ENCODE results near the gene ZDHHC17. TPM values are rescaled to one million over a fixed set of nuclear protein-coding genes. Genes with fewer than 3 reads are reported as not detected.

ZDHHC17 gene
- total and polyA plus RNA-seq, 2 donors (not counting 1 experiment from before 2014, with no cell fraction given) = 30.5 to 141 TPM

GRCh38 chr12:76802060-76802459, 38.1 kb downstream of the ZDHHC17 start:
- TF ChIP-seq CTCF (conservative IDR thresholded peaks at IDR 0.05 in 1 of 2, IDR thresholded peaks at IDR 0.05 in 1 of 2; ENCODE audit: low read depth in 1 of 2, low read length in 2 of 2) (no peak), EZH2 (IDR thresholded peaks at IDR 0.05; ENCODE audit: low read length, missing control alignments) (no peak)
- Histone ChIP-seq H3K27ac (ENCODE audit: insufficient read depth, low read length) (no peak overlapping the region), H3K9me3 (ENCODE audit: control insufficient read depth, insufficient read depth, low read depth, low read length) (no peaks in the 10 kb centered on the region), H3K4me1 (ENCODE audit: control insufficient read depth, extremely low read depth, insufficient read depth, low read length) (no peaks in the 10 kb centered on the region), H3K79me2 (ENCODE audit: control insufficient read depth, insufficient read depth, low read length) (no peaks in the 10 kb centered on the region), H2AFZ (ENCODE audit: low read length) (no peak overlapping the region), H3K4me3 (replicated peaks in 1 of 4; ENCODE audit: control extremely low read depth in 1 of 4, insufficient read depth in 1 of 4, low read depth in 3 of 4, low read length in 4 of 4) (no peak overlapping the region), H3K9ac (ENCODE audit: insufficient read depth, low read length) (no peak overlapping the region), H3K27me3 (ENCODE audit: control insufficient read depth, insufficient read depth, low read length) (no peaks in the 10 kb centered on the region), H3K36me3 (ENCODE audit: control insufficient read depth, insufficient read depth, low read length) (peaks cover 2% of the 10 kb centered on the region), H4K20me1 (ENCODE audit: control insufficient read depth, extremely low read depth, insufficient read depth, low read length) (no peaks in the 10 kb centered on the region), H3K4me2 (ENCODE audit: extremely low read depth, insufficient read depth, low read length) (no peak overlapping the region)
- DNase-seq (ENCODE audit: low read depth in 2 of 2) = no peak

- Histone ChIP-seq H3K36me3 (ENCODE audit: control insufficient read depth, insufficient read depth, low read length) (peaks cover 2% of the 10 kb centered on the region), H3K4me3 (replicated peaks in 1 of 4; ENCODE audit: control extremely low read depth in 1 of 4, insufficient read depth in 1 of 4, low read depth in 3 of 4, low read length in 4 of 4) (no peak overlapping the region), H2AFZ (ENCODE audit: low read length) (no peak overlapping the region), H3K4me2 (ENCODE audit: extremely low read depth, insufficient read depth, low read length) (no peak overlapping the region), H3K79me2 (ENCODE audit: control insufficient read depth, insufficient read depth, low read length) (no peaks in the 10 kb centered on the region), H3K4me1 (ENCODE audit: control insufficient read depth, extremely low read depth, insufficient read depth, low read length) (no peaks in the 10 kb centered on the region), H3K9me3 (ENCODE audit: control insufficient read depth, insufficient read depth, low read depth, low read length) (no peaks in the 10 kb centered on the region), H4K20me1 (ENCODE audit: control insufficient read depth, extremely low read depth, insufficient read depth, low read length) (no peaks in the 10 kb centered on the region), H3K27ac (ENCODE audit: insufficient read depth, low read length) (no peak overlapping the region), H3K27me3 (ENCODE audit: control insufficient read depth, insufficient read depth, low read length) (no peaks in the 10 kb centered on the region), H3K9ac (ENCODE audit: insufficient read depth, low read length) (no peak overlapping the region)
- DNase-seq (ENCODE audit: low read depth in 2 of 2) = no peak
- TF ChIP-seq CTCF (conservative IDR thresholded peaks at IDR 0.05 in 1 of 2, IDR thresholded peaks at IDR 0.05 in 1 of 2; ENCODE audit: low read depth in 1 of 2, low read length in 2 of 2) = no peak
- no peak for TF ChIP-seq EZH2 (IDR thresholded peaks at IDR 0.05; ENCODE audit: low read length, missing control alignments)
These were observed 40.6 kb downstream of the ZDHHC17 start for GRCh38 chr12:76804435-76804976.

DNA sequence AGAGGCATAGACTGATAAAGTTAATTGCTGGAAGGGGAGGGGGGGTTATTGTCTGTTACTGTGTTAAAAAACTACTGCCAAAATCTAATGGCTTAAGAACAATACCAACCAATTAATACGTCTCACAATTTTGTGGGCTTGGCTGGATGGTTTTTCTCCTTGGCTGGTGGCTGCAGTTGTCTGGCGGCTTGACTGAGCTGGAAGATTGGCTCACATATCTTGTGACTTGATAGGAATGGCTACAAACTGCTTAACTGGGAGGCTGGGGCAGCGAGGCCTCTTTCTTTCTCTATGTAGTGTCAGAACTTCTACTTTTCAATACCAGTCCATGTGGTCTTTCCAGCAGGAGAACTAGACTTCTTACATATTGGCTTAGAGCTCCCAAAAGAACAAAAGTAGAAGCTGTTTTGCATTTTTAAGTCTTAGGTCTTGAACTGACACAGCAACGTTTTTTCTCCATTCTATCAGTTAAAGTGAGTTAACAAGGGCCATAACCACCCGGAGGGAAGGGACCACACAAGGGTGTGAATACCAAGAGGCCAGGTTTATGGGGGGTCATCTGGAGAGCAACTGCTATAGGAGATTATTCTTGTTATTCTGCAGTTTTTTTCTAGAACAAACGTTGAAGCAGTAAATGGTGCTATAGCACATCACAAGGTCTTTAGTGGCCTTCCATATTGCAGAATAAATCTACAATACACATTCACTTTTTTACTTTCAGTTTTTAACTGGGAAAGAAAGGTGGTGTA, 46.9 kb downstream of the ZDHHC17 start:
- Histone ChIP-seq H4K20me1 (ENCODE audit: control insufficient read depth, extremely low read depth, insufficient read depth, low read length) (no peaks in the 10 kb centered on the region), H3K4me2 (ENCODE audit: extremely low read depth, insufficient read depth, low read length) (no peak overlapping the region), H3K4me1 (ENCODE audit: control insufficient read depth, extremely low read depth, insufficient read depth, low read length) (no peaks in the 10 kb centered on the region), H3K9me3 (ENCODE audit: control insufficient read depth, insufficient read depth, low read depth, low read length) (no peaks in the 10 kb centered on the region), H3K9ac (ENCODE audit: insufficient read depth, low read length) (no peak overlapping the region), H3K79me2 (ENCODE audit: control insufficient read depth, insufficient read depth, low read length) (no peaks in the 10 kb centered on the region), H3K27me3 (ENCODE audit: control insufficient read depth, insufficient read depth, low read length) (no peaks in the 10 kb centered on the region), H3K36me3 (ENCODE audit: control insufficient read depth, insufficient read depth, low read length) (no peaks in the 10 kb centered on the region), H3K4me3 (replicated peaks in 1 of 4; ENCODE audit: control extremely low read depth in 1 of 4, insufficient read depth in 1 of 4, low read depth in 3 of 4, low read length in 4 of 4) (no peak overlapping the region), H2AFZ (ENCODE audit: low read length) (no peak overlapping the region), H3K27ac (ENCODE audit: insufficient read depth, low read length) (no peak overlapping the region)
- no peak for DNase-seq (ENCODE audit: low read depth in 2 of 2)
- TF ChIP-seq EZH2 (IDR thresholded peaks at IDR 0.05; ENCODE audit: low read length, missing control alignments) = no peak
- no peak for TF ChIP-seq CTCF (conservative IDR thresholded peaks at IDR 0.05 in 1 of 2, IDR thresholded peaks at IDR 0.05 in 1 of 2; ENCODE audit: low read depth in 1 of 2, low read length in 2 of 2)
